Measurements from ENCODE around the gene PNPLA7.

DNA sequence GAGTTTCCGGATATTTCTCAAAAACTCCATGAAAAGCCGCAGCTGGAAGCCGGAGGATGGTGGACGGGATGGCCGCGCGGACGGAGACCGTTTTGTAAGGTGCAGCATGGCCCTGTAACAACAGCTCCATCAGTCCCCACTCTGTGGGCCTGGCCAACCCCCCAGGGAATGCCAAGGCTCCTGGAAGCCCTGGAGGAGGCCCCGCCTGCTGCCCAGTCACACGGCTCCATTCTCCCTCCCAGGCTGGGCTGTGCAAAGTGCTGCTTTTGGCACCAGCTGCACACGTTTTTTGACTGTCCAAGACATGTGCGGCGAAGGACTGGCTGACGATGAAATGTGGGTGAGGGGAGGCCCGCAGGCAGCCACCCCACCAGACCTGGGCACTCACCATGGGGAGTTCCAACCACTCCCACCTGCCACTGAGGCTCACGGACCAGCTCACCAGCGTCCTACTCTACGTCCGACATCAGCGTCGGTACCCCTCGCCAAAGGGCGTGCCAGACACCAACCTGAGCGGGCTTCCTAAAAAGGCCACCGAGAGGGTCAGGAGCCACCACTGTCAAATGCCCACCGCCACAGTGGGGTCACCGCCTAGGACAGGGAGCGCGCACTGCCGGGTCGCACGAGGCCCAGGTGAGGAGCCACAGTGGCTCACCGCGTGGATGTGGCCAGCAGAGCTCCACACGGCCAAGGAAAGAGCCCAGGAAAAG is 27.3 kb downstream of the PNPLA7 start:
- no peak for TF ChIP-seq MTA2 (IDR thresholded peaks at IDR 0.05; ENCODE audit: low read depth)
- TF ChIP-seq EGR1 (IDR thresholded peaks at IDR 0.05; ENCODE audit: borderline replicate concordance in 1 of 2, low read depth in 2 of 2, low read length in 2 of 2): no peak
- TF ChIP-seq MXI1 (IDR thresholded peaks at IDR 0.05; ENCODE audit: low read depth, low read length): no peak
- no peak for TF ChIP-seq JUND (IDR thresholded peaks at IDR 0.05; ENCODE audit: low read depth, low read length)
- TF ChIP-seq EP300 (IDR thresholded peaks at IDR 0.05; ENCODE audit: borderline replicate concordance in 1 of 2, control insufficient read depth in 1 of 2, low read depth in 2 of 2, low read length in 2 of 2): no peak
- TF ChIP-seq, protein P1, sequence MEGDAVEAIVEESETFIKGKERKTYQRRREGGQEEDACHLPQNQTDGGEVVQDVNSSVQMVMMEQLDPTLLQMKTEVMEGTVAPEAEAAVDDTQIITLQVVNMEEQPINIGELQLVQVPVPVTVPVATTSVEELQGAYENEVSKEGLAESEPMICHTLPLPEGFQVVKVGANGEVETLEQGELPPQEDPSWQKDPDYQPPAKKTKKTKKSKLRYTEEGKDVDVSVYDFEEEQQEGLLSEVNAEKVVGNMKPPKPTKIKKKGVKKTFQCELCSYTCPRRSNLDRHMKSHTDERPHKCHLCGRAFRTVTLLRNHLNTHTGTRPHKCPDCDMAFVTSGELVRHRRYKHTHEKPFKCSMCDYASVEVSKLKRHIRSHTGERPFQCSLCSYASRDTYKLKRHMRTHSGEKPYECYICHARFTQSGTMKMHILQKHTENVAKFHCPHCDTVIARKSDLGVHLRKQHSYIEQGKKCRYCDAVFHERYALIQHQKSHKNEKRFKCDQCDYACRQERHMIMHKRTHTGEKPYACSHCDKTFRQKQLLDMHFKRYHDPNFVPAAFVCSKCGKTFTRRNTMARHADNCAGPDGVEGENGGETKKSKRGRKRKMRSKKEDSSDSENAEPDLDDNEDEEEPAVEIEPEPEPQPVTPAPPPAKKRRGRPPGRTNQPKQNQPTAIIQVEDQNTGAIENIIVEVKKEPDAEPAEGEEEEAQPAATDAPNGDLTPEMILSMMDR (IDR thresholded peaks at IDR 0.05 in 2 of 3, conservative IDR thresholded peaks at IDR 0.05 in 1 of 3; ENCODE audit: control insufficient read depth in 2 of 3, extremely low read depth in 1 of 3, insufficient read depth in 1 of 3, low read depth in 3 of 3, low read length in 3 of 3): no peak
- TF ChIP-seq, protein P2, sequence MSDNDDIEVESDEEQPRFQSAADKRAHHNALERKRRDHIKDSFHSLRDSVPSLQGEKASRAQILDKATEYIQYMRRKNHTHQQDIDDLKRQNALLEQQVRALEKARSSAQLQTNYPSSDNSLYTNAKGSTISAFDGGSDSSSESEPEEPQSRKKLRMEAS (IDR thresholded peaks at IDR 0.05; ENCODE audit: low read depth, low read length): no peak
- no peak for TF ChIP-seq FOXM1 (IDR thresholded peaks at IDR 0.05; ENCODE audit: low read depth, low read length)
- TF ChIP-seq, protein P3, sequence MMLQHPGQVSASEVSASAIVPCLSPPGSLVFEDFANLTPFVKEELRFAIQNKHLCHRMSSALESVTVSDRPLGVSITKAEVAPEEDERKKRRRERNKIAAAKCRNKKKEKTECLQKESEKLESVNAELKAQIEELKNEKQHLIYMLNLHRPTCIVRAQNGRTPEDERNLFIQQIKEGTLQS (IDR thresholded peaks at IDR 0.05; ENCODE audit: borderline replicate concordance, extremely low read depth, low read depth, low read length): no peak
- no peak for TF ChIP-seq IRF4 (IDR thresholded peaks at IDR 0.05; ENCODE audit: low read depth, low read length)
- TF ChIP-seq POLR2AphosphoS5 (IDR thresholded peaks at IDR 0.05; ENCODE audit: low read length): no peak
- TF ChIP-seq, protein P4, sequence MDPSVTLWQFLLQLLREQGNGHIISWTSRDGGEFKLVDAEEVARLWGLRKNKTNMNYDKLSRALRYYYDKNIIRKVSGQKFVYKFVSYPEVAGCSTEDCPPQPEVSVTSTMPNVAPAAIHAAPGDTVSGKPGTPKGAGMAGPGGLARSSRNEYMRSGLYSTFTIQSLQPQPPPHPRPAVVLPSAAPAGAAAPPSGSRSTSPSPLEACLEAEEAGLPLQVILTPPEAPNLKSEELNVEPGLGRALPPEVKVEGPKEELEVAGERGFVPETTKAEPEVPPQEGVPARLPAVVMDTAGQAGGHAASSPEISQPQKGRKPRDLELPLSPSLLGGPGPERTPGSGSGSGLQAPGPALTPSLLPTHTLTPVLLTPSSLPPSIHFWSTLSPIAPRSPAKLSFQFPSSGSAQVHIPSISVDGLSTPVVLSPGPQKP (IDR thresholded peaks at IDR 0.05; ENCODE audit: low read depth, low read length): no peak

Measured in GM12878 (cell line).